GM18498 (cell line): Measurements from ENCODE around the gene ZNF654.
"Not testable (repeated sequence)": the region's sequence is repeated elsewhere in the genome, so short reads cannot be mapped to it uniquely, and the experiment has no call there.

Experiments used
- ATAC-seq: cut with Tn5 transposase; IDR thresholded peaks from one replicate; pipeline ENCODE4 v1.9.1; 2021; ENCODE audit warnings: mild to moderate bottlenecking, moderate library complexity; ENCODE audit not compliant: unreplicated experiment

Gene ZNF654

GRCh38 chr3:88058581-88059379 is at the start of gene ZNF654, which contains the start of gene CGGBP1:
Gene ZNF654 (plus strand): TSS chr3:88059255. CDS start chr3:88059320, 65 bp downstream.
Gene CGGBP1 (minus strand): TSS chr3:88059005. CDS start chr3:88055976, 3,029 bp downstream.
- peak; percentile 94 for ATAC-seq

GRCh38 chr3:88010810-88011209 is 48.2 kb upstream of the ZNF654 start:
- no peak for ATAC-seq

GRCh38 chr3:88013592-88013991 is 45.5 kb upstream of the ZNF654 start:
- ATAC-seq, result no peak

- ATAC-seq, result not testable (repeated sequence)
Observed at GRCh38 chr3:88015656-88016055, 43.4 kb upstream of the ZNF654 start.

- peak; percentile 99 for ATAC-seq
Observed at GRCh38 chr3:88019024-88019423, 40.0 kb upstream of the ZNF654 start.

- ATAC-seq, result no peak
Observed at GRCh38 chr3:88025001-88025552, 34.0 kb upstream of the ZNF654 start.

- no peak for ATAC-seq
Observed at GRCh38 chr3:88028876-88029275, 30.2 kb upstream of the ZNF654 start.

- ATAC-seq, result no peak
Observed at GRCh38 chr3:88030210-88030609, 28.8 kb upstream of the ZNF654 start.

- ATAC-seq, result peak; percentile 86
Observed at GRCh38 chr3:88031642-88032077, 27.4 kb upstream of the ZNF654 start.

GRCh38 chr3:88032245-88032644 is 26.8 kb upstream of the ZNF654 start:
- ATAC-seq, result no peak

- no peak for ATAC-seq
Observed at GRCh38 chr3:88033079-88033478, 26.0 kb upstream of the ZNF654 start.

- ATAC-seq, result no peak
Observed at GRCh38 chr3:88033808-88034207, 25.2 kb upstream of the ZNF654 start.

- ATAC-seq, result no peak
Observed at GRCh38 chr3:88034491-88035275, 24.4 kb upstream of the ZNF654 start.

GRCh38 chr3:88036221-88036620 is 22.8 kb upstream of the ZNF654 start:
- ATAC-seq, result no peak

GRCh38 chr3:88038566-88038965 is 20.5 kb upstream of the ZNF654 start:
- no peak for ATAC-seq

GRCh38 chr3:88040529-88040928 is 18.5 kb upstream of the ZNF654 start:
- ATAC-seq, result no peak

GRCh38 chr3:88041005-88041404 is 18.1 kb upstream of the ZNF654 start:
- no peak for ATAC-seq

GRCh38 chr3:88044411-88044810 is 14.6 kb upstream of the ZNF654 start:
- no peak for ATAC-seq

GRCh38 chr3:88046766-88047165 is 12.3 kb upstream of the ZNF654 start:
- ATAC-seq, result no peak

- no peak for ATAC-seq
Observed at GRCh38 chr3:88057630-88058305, 1.3 kb upstream of the ZNF654 start.

GRCh38 chr3:88058306-88058580 is 812 bp upstream of the ZNF654 start:
- ATAC-seq, result peak; percentile 29
